GM12892 (cell line): ENCODE measurements around the gene APBB2.

ENCODE experiments used
- POLR2A ChIP-seq: IDR thresholded peaks from 2 replicates; pipeline ENCODE4 v1.6.1; 2011; ENCODE audit warnings: low read depth, low read length, control low read depth
- POLR2AphosphoS5 ChIP-seq: IDR thresholded peaks from 2 replicates; pipeline ENCODE4 v1.6.1; 2011; ENCODE audit warnings: low read depth, low read length, control low read depth

DNA sequence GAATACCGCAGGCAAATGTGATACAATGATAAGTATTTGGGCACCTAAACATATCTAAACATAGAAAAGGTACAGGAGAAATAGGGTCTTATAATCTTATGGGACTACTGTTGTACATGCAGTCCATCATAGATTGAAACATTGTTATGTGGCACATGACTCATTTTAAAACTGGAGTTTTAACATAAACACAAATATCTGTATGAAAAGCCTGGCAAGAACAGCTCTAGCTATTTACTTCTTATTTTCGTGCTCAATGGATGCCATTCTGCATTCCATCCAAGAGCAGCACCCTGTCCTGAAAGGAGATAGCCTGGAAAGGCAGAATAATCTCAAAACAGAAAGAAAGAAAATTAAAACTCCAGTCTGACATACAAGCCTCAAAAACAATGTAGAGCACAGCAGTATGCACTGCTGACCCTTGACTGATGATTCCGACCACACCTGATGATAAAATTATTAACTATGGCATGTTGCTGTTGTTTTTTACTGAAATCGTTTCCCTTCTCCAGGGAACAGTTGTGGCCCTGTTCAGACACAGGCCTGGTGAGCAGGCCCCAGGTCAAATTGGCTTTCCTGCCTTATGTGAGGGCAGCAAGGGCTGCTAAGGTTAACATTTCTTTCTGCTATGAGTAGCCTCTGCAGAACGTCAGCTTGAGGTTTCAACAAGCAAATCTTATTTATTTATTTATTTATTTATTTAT is 152.7 kb downstream of the APBB2 start:
- TF ChIP-seq POLR2AphosphoS5 (no peak), POLR2A (no peak)
